HepG2 (cell line): ENCODE results near the gene GATA5. TPM values are rescaled to one million over a fixed set of nuclear protein-coding genes. Genes with fewer than 3 reads are reported as not detected.

Experiments used
- ATAC-seq: fragments of 200-7000 bp; cut with Tn5 transposase; 3 replicates; pipeline ENCODE4 v1.9.1; 2020; ENCODE audit warnings: mild to moderate bottlenecking, moderate library complexity
- BruUV-seq: library from RNA; stranded (reverse); fragments of 400-500 nt; replicated peaks from 2 replicates; lab custom pipeline; 2021; lab: Mats Ljungman, UMichigan
- CTCF ChIA-PET: fragments of 300-600 bp; formaldehyde crosslinking; extraction: SDS; loops from one replicate; lab custom pipeline; 2021; ENCODE audit warnings: low total read pairs, inconsistent platforms, low intra/inter-chr PET ratio; lab: Yijun Ruan, JAX
- POLR2A ChIA-PET: fragments of 350-600 bp; sonication (Branson Sonifier 250); formaldehyde crosslinking; loops from one replicate; lab custom pipeline; 2020; ENCODE audit warnings: antibody characterized with exemption, inconsistent platforms; lab: Yijun Ruan, JAX
- DNase-seq: peaks from one replicate; pipeline ENCODE4 v3.0.0-alpha.2; 2015; ENCODE audit warnings: low spot score
- FAIRE-seq: peaks from 3 replicates; lab custom pipeline; 2011; peaks lifted over from hg19 to GRCh38; lab: Jason Lieb, UNC
- H2AFZ ChIP-seq: one replicate; pipeline ENCODE4 v1.6.1; 2011; ENCODE audit warnings: low read length, inconsistent platforms
- H3K27ac ChIP-seq: fragments of 300-600 bp; 3 replicates; pipeline ENCODE4 v1.8.0; 2011; ENCODE audit warnings: mixed run types, mild to moderate bottlenecking, mixed read lengths, low read length, inconsistent platforms; ENCODE audit not compliant: insufficient read depth; ENCODE audit errors: extremely low read length
- H3K27me3 ChIP-seq, 2 experiments: fragments of 200-600 bp in 1 of 2; 2 replicates in 1 of 2; 3 replicates in 1 of 2; pipeline versions ENCODE4 v1.6.0 to v1.8.0; 2011; ENCODE audit warnings: low read length in 2 of 2, mild to moderate bottlenecking in 2 of 2, moderate library complexity in 2 of 2, inconsistent platforms in 1 of 2; ENCODE audit not compliant: insufficient read depth in 2 of 2, control insufficient read depth in 1 of 2
- H3K36me3 ChIP-seq, 2 experiments: fragments of 200-600 bp in 1 of 2; replicated peaks in 1 of 2; 2 replicates in 1 of 2; 3 replicates in 1 of 2; pipeline versions ENCODE4 v1.5.1 to v1.8.0; 2011; ENCODE audit warnings: low read length in 2 of 2, inconsistent platforms in 1 of 2; ENCODE audit not compliant: insufficient read depth in 2 of 2, control insufficient read depth in 1 of 2
- H3K4me1 ChIP-seq: 2 replicates; pipeline ENCODE4 v1.5.1; 2012; ENCODE audit warnings: low read length, inconsistent platforms; ENCODE audit not compliant: insufficient read depth
- H3K4me2 ChIP-seq: 2 replicates; pipeline ENCODE4 v1.6.0; 2011; ENCODE audit warnings: low read depth, low read length, inconsistent platforms
- H3K4me3 ChIP-seq, 3 experiments: fragments of 200-600 bp in 1 of 3; sonication (generic), shearing (Covaris generic) in 1 of 3; replicated peaks in 1 of 3; 2 replicates each; pipeline ENCODE4 v1.5.1; 2011 to 2016; ENCODE audit warnings: low read length in 3 of 3, inconsistent platforms in 2 of 3, low read depth in 2 of 3, mild to moderate bottlenecking in 2 of 3, control low read depth in 1 of 3, mixed read lengths in 1 of 3; ENCODE audit not compliant: insufficient read depth in 1 of 3
- H3K79me2 ChIP-seq: one replicate; pipeline ENCODE4 v1.6.1; 2011; ENCODE audit warnings: low read length, inconsistent platforms; ENCODE audit not compliant: insufficient read depth
- H3K9ac ChIP-seq: 2 replicates; pipeline ENCODE4 v1.6.0; 2011; ENCODE audit warnings: mild to moderate bottlenecking, low read depth, low read length, inconsistent platforms; ENCODE audit not compliant: insufficient read depth
- H3K9me3 ChIP-seq: 2 replicates; pipeline ENCODE4 v1.5.1; 2012; ENCODE audit warnings: mild to moderate bottlenecking, low read length
- H4K20me1 ChIP-seq: 2 replicates; pipeline ENCODE4 v1.6.0; 2011; ENCODE audit warnings: inconsistent platforms, mild to moderate bottlenecking, low read length, moderate library complexity; ENCODE audit not compliant: insufficient read depth
- CHD2 ChIP-seq: IDR thresholded peaks from 2 replicates; pipeline ENCODE4 v1.6.1; 2011; ENCODE audit warnings: low read depth, low read length, improper control_type of control experiment
- E2F1 ChIP-seq: sonication (generic); formaldehyde crosslinking; IDR thresholded peaks from 2 replicates; pipeline ENCODE4 v1.5.0; 2020; ENCODE audit warnings: missing genetic modification reagents
- GLMP ChIP-seq: sonication (generic); formaldehyde crosslinking; IDR thresholded peaks from 2 replicates; pipeline ENCODE4 v1.9.0; 2021; ENCODE audit warnings: missing genetic modification reagents, mild to moderate bottlenecking, borderline replicate concordance
- HOXA7 ChIP-seq: sonication (generic); formaldehyde crosslinking; IDR thresholded peaks from 2 replicates; pipeline ENCODE4 v1.8.1; 2022; ENCODE audit warnings: mild to moderate bottlenecking, missing genetic modification reagents, moderate library complexity
- HOXA9 ChIP-seq: sonication (generic); formaldehyde crosslinking; IDR thresholded peaks from 2 replicates; pipeline ENCODE4 v1.8.1; 2022; ENCODE audit warnings: missing genetic modification reagents, mild to moderate bottlenecking, moderate library complexity, borderline replicate concordance
- MAZ ChIP-seq, 2 experiments: sonication (generic) in 1 of 2; formaldehyde crosslinking in 1 of 2; IDR thresholded peaks; 2 replicates each; pipeline versions ENCODE4 v1.5.0 to v1.6.1; 2012 to 2020; ENCODE audit warnings: low read depth in 2 of 2, mild to moderate bottlenecking in 2 of 2, borderline replicate concordance in 1 of 2, improper control_type of control experiment in 1 of 2, low read length in 1 of 2, missing genetic modification reagents in 1 of 2, moderate library complexity in 1 of 2
- NFRKB ChIP-seq: fragments of 450-650 bp; IDR thresholded peaks from 2 replicates; pipeline ENCODE4 v1.6.1; 2017
- NR2C2 ChIP-seq: sonication (generic); formaldehyde crosslinking; IDR thresholded peaks from 2 replicates; pipeline ENCODE4 v1.4.0; 2020; ENCODE audit warnings: missing genetic modification reagents, mild to moderate bottlenecking, moderate library complexity, borderline replicate concordance
- RBM39 ChIP-seq: fragments of 200-400 bp; formaldehyde crosslinking; IDR thresholded peaks from one replicate; pipeline ENCODE4 v1.6.1; 2018; ENCODE audit warnings: antibody characterized with exemption, mild to moderate bottlenecking, low read depth, low read length; ENCODE audit not compliant: poor library complexity, severe bottlenecking
- REPIN1 ChIP-seq: sonication (generic); formaldehyde crosslinking; IDR thresholded peaks from 2 replicates; pipeline ENCODE4 v1.8.0; 2022; ENCODE audit warnings: missing genetic modification reagents, low read depth, mild to moderate bottlenecking, borderline replicate concordance
- ZBTB46 ChIP-seq: sonication (generic); formaldehyde crosslinking; IDR thresholded peaks from 2 replicates; pipeline ENCODE4 v1.4.0; 2020; ENCODE audit warnings: mild to moderate bottlenecking, missing genetic modification reagents, borderline replicate concordance
- ZNF230 ChIP-seq: sonication (generic); formaldehyde crosslinking; IDR thresholded peaks from 2 replicates; pipeline ENCODE4 v1.4.0; 2020; ENCODE audit warnings: mild to moderate bottlenecking, missing genetic modification reagents
- ZNF432 ChIP-seq: sonication (generic); formaldehyde crosslinking; IDR thresholded peaks from 2 replicates; pipeline ENCODE4 v1.5.0; 2020; ENCODE audit warnings: missing genetic modification reagents, mild to moderate bottlenecking, borderline replicate concordance
- ZNF503 ChIP-seq: sonication (generic); formaldehyde crosslinking; IDR thresholded peaks from 2 replicates; pipeline ENCODE4 v1.4.0; 2020; ENCODE audit warnings: missing genetic modification reagents
- ZNF552 ChIP-seq: sonication (generic); formaldehyde crosslinking; IDR thresholded peaks from 2 replicates; pipeline ENCODE4 v1.9.0; 2022; ENCODE audit warnings: missing genetic modification reagents, mild to moderate bottlenecking, borderline replicate concordance
- ZNF605 ChIP-seq: sonication (generic); formaldehyde crosslinking; IDR thresholded peaks from 2 replicates; pipeline ENCODE4 v1.8.0; 2022; ENCODE audit warnings: mild to moderate bottlenecking, missing genetic modification reagents
- ZNF672 ChIP-seq: sonication (generic); formaldehyde crosslinking; IDR thresholded peaks from 2 replicates; pipeline ENCODE4 v1.8.1; 2022; ENCODE audit warnings: missing genetic modification reagents
- WGBS: methylation state at CpG from one replicate; pipeline ENCODE4 v1.1.6; 2017; ENCODE audit warnings: low lambda C conversion rate; 5-methylcytosine and 5-hydroxymethylcytosine counted together
- in situ Hi-C: cut with HindIII; loops from 2 replicates; pipeline ENCODE4 v1.10.0; 2017; ENCODE audit warnings: low pct_unique_long_range_greater_than_20kb; ENCODE audit not compliant: extremely low pct_ligation_motif_present
- intact Hi-C: fragments of 100-400 bp; cut with micrococcal nuclease; formaldehyde crosslinking; loops from one replicate; pipeline ENCODE4 v1.10.0; 2022; ENCODE audit not compliant: unreplicated experiment
- polyA plus RNA-seq, 8 experiments: library from polyadenylated mRNA; depleted of rRNA in 3 of 8; stranded (reverse) in 7 of 8; unstranded in 1 of 8; fragments of >200 nt; fragmentation: Illumina TruSeq in 4 of 8; extraction: Trizol in 4 of 8; gene quantifications; 2 replicates each; pipeline versions ENCODE4 v1.2.1 to v1.2.3, GENCODE V29; 2011 to 2016; ENCODE audit warnings: low read depth in 4 of 8, missing spikeins in 1 of 8, mixed read lengths in 1 of 8; ENCODE audit not compliant: insufficient read depth in 1 of 8
- total RNA-seq, 5 experiments: library from RNA; depleted of rRNA; stranded (reverse); fragments of >200 nt; fragmentation: Illumina TruSeq; extraction: Trizol; gene quantifications; 2 replicates each; pipeline ENCODE4 v1.2.3, GENCODE V29; 2016; ENCODE audit warnings: low read depth in 1 of 5

The GATA5 gene
- total and polyA plus RNA-seq, 2 of the 13 experiments (the other 11 are each of a cell fraction or from before 2014, with no cell fraction given): 0.12 to 0.20 TPM

GRCh38 chr20:62462976-62463592, 12.7 kb downstream of the GATA5 start:
- no peaks in the 10 kb centered on the region; the same call in 1 of the 2 replicates for H4K20me1 ChIP-seq
- no peaks in the 10 kb centered on the region for H3K9me3 ChIP-seq
- CTCF ChIA-PET: no interaction called here
- peaks cover 20 to 53% of the 10 kb centered on the region in 2 experiments; a peak in 4 of 5 replicates for H3K27me3 ChIP-seq
- H3K9ac ChIP-seq: no peak overlapping the region
- ATAC-seq: no peak
- H2AFZ ChIP-seq: no peak overlapping the region
- H3K4me1 ChIP-seq: no peaks in the 10 kb centered on the region
- in situ Hi-C loops: no loop called here
- no peak overlapping the region for H3K4me3 ChIP-seq
- H3K4me2 ChIP-seq: no peak overlapping the region
- POLR2A ChIA-PET: no interaction called here
- no peak for FAIRE-seq
- H3K79me2 ChIP-seq: no peaks in the 10 kb centered on the region
- intact Hi-C loops: no loop called here
- DNase-seq: no peak
- 36% methylated on average over 15 of the region's 15 CpGs for WGBS
- no peak overlapping the region for H3K27ac ChIP-seq
- H3K36me3 ChIP-seq: no peaks in the 10 kb centered on the region
- BruUV-seq: no TSS peak
- TF ChIP-seq ZNF432 (CRISPR knock-in tag): no peak
- TF ChIP-seq HOXA7 (CRISPR knock-in tag): no peak
- no peak for TF ChIP-seq ZNF605 (CRISPR knock-in tag)
- TF ChIP-seq NR2C2 (CRISPR knock-in tag): no peak
- TF ChIP-seq ZNF230 (CRISPR knock-in tag): no peak
- no peak for TF ChIP-seq ZBTB46 (CRISPR knock-in tag)
- TF ChIP-seq ZNF672 (CRISPR knock-in tag): no peak
- no peak for TF ChIP-seq RBM39
- no peak for TF ChIP-seq NFRKB
- TF ChIP-seq MAZ (IDR thresholded peaks at IDR 0.05; ENCODE audit: borderline replicate concordance, low read depth, low read length): no peak
- no peak for TF ChIP-seq MAZ (CRISPR knock-in tag; IDR thresholded peaks at IDR 0.05; ENCODE audit: low read depth)
- TF ChIP-seq GLMP (CRISPR knock-in tag): no peak
- TF ChIP-seq HOXA9: no peak
- no peak for TF ChIP-seq ZNF503 (CRISPR knock-in tag)
- no peak for TF ChIP-seq REPIN1
- TF ChIP-seq CHD2: no peak
- no peak for TF ChIP-seq ZNF552
- TF ChIP-seq E2F1 (CRISPR knock-in tag): no peak
